Jurkat, Clone E6-1 (cell line): ENCODE results near the gene MS4A5. TPM values are rescaled to one million over a fixed set of nuclear protein-coding genes. Genes with fewer than 3 reads are reported as not detected.
"Not testable (repeated sequence)": the region's sequence is repeated elsewhere in the genome, so short reads cannot be mapped to it uniquely, and the experiment has no call there.

Experiments used
- DNase-seq: peaks from one replicate; pipeline ENCODE4 v3.0.0-alpha.2; 2011; ENCODE audit warnings: low read depth, low spot score
- H3K4me3 ChIP-seq: 2 replicates; pipeline ENCODE4 v1.5.1; 2011; ENCODE audit warnings: mild to moderate bottlenecking, low read length, control low read depth, moderate library complexity
- polyA plus RNA-seq: library from polyadenylated mRNA; unstranded; fragments of >200 nt; gene quantifications from one replicate; pipeline ENCODE4 v1.2.1, GENCODE V29; 2012; ENCODE audit warnings: missing spikeins; ENCODE audit not compliant: insufficient read length, insufficient read depth

The MS4A5 gene
- polyA plus RNA-seq: not detected

DNA sequence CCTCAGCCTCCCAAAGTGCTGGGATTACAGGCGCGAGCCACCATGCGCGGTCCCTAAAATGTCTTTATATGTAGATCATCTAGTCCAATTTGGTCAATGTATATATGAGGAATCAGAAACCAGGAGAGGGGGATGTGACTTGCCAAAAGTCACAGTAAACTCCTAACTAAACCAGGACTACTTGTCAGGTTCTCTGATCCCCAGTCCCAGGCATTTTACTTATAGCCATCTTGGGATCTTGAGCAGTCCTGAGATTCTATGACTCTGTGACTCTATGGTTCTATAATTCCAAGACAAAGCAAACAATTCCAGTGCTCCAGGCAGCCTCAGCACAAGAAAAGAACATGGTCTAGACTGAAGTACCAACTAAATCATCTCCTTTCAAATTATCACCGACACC lies at the start of gene MS4A5:
Gene MS4A5, plus strand, starts transcription at position 301 of the 400 bp plus-strand sequence. CDS start 103 bp downstream, outside the sequence.
- no peak for DNase-seq
- no peak within 1 kb of the TSS for H3K4me3 ChIP-seq

DNA sequence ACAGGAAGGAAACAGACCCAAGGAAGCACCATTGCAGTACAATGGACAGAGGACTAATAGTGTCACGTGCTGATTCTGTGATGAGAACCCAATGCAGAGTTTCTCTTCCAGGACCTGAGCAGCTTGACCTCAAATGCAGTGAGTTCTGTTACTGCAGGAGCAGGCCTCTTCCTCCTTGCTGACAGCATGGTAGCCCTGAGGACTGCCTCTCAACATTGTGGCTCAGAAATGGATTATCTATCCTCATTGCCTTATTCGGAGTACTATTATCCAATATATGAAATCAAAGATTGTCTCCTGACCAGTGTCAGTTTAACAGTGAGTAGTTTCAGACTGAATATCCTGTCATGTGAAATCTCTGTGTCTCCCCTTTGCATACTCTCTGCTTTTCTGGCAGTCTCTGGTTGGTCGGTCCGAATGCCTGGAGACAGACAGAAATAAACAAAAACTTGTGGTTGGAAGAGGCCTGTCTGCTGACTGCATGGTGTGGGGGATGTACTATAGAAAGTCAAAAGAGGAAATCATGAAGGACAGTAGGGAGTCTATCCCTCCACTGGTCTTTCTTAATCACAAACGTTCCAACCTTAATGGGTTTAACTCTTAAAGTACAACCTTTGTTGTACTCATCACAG lies 40.0 kb upstream of the MS4A5 start:
- DNase-seq: no peak
- H3K4me3 ChIP-seq: no peak overlapping the region

GRCh38 chr11:60390419-60390818 lies 39.0 kb upstream of the MS4A5 start:
- DNase-seq: no peak
- no peak overlapping the region for H3K4me3 ChIP-seq

GRCh38 chr11:60392361-60392760 lies 37.0 kb upstream of the MS4A5 start:
- DNase-seq: no peak
- H3K4me3 ChIP-seq: no peak overlapping the region

- no peak for DNase-seq
- H3K4me3 ChIP-seq: no peak overlapping the region
These were observed 36.4 kb upstream of the MS4A5 start for GRCh38 chr11:60393016-60393415.

- H3K4me3 ChIP-seq: no peak overlapping the region
- no peak for DNase-seq
These were observed 34.5 kb upstream of the MS4A5 start for GRCh38 chr11:60394666-60395380.

GRCh38 chr11:60396382-60396781 lies 33.0 kb upstream of the MS4A5 start, which contains the start of gene MS4A14:
Gene MS4A14, plus strand, starts transcription at chr11:60396459. Its CDS starts 120 bp downstream, at chr11:60396579.
- H3K4me3 ChIP-seq: no peak within 1 kb of the TSS
- no peak for DNase-seq

GRCh38 chr11:60396799-60397198 lies 32.6 kb upstream of the MS4A5 start:
- DNase-seq: no peak
- H3K4me3 ChIP-seq: no peak overlapping the region

DNA sequence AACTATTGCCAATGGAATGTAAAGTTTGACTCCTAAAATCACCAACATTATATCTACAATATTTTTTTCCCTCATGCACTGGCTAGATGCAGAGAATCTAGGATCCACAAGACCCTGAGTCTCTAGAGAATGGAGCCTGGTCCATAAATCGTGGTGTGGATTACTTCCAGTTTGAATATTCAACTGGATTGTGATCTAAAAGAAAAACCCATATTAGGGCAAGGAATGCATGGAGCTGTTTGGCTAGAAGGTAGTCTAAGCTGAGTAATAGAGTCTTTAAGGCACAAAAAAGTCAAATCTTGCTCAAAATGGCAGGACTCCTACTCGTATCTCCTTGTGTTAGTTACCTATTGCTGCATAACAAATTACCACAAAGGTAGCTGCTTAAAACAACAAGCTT lies 9.4 kb upstream of the MS4A5 start:
- DNase-seq: no peak
- H3K4me3 ChIP-seq: no peak overlapping the region

DNA sequence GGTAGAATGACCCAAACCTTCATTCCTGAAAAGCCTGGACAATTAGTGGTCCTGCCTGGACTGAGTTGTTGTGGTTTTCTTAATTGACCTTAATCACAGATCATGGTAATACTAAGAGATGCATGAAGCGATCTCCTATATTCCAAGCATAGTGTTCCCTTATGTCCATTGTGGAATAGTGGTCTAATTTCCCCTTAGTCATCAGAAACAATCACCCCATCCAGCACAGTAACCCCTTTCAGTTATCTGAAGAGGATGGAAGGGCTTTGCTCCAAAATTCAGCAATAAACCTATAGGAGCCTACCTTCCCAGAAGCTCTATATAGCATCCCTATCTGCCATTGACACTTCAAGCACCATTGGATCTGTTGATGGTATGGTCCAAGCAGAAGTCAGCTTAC lies 6.8 kb upstream of the MS4A5 start:
- no peak for DNase-seq
- H3K4me3 ChIP-seq: no peak overlapping the region

DNA sequence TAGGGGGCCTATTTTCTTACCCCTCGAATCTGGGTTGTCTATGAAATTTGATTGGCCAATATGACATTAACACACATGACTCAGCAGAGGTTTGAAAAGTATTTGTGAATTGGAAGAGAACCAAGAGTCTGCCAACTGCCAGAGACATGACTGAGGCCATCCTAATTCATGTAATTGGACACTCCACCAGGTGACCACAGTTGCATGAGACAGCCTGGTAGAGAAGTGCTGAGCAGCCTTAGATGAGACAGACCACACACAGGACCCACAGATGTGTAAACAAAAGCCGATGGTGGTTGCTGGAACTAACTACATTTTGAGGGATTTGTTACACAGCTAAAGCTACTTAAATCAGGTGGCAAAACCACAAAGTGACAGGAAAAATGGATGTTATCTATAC lies 855 bp upstream of the MS4A5 start:
- peak; percentile 32 for DNase-seq
- no peak overlapping the region for H3K4me3 ChIP-seq

- DNase-seq: no peak
- H3K4me3 ChIP-seq: no peak overlapping the region
These were observed 1.9 kb downstream of the MS4A5 start for GRCh38 chr11:60431251-60431650.

GRCh38 chr11:60433401-60433800 lies 4.0 kb downstream of the MS4A5 start:
- no peak for DNase-seq
- no peak overlapping the region for H3K4me3 ChIP-seq

DNA sequence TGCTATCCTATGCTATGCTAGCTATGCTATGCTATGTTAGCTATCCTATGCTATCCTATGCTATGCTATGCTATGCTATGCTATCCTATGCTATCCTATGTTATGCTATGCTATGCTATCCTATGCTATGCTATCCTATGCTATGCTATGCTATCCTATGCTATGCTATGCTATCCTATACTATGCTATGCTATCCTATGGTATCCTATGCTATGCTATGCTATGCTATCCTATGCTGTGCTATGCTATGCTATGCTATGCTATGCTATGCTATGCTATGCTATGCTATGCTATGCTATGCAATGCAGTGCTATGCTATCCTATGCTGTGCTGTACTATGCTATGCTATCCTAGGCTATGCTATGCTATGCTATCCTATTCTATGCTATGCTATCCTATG lies 17.7 kb downstream of the MS4A5 start:
- no peak for DNase-seq
- H3K4me3 ChIP-seq: no peak overlapping the region

DNA sequence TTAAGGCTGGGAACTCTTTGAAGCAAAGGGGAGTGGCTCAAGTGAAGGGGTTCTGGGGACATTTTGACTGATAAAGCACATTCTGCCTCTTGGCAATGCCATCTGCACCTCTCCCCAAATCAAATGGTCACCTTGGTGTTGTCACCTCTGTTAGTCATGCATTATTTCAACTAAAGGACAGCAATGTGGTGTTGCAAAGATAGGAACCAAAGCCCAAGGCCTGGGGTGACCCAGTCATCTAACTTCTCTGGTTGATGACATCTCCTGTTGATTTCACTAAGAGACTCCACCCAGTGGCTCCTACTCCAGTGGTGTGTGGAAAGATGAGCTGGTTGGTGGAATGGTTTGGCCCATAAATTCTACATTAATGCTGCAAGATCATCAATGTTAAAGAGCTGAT lies 18.5 kb downstream of the MS4A5 start:
- no peak for DNase-seq
- H3K4me3 ChIP-seq: no peak overlapping the region

GRCh38 chr11:60451185-60451584 lies 21.8 kb downstream of the MS4A5 start:
- H3K4me3 ChIP-seq, DNase-seq: not testable (repeated sequence)

GRCh38 chr11:60454212-60454611 lies 24.8 kb downstream of the MS4A5 start:
- no peak overlapping the region for H3K4me3 ChIP-seq
- DNase-seq: no peak

GRCh38 chr11:60455531-60456042 lies 26.2 kb downstream of the MS4A5 start, which contains the start of gene MS4A1:
Gene MS4A1, plus strand, starts transcription at chr11:60455847. Its CDS starts 6,528 bp downstream, at chr11:60462375.
- no peak within 1 kb of the TSS for H3K4me3 ChIP-seq
- no peak for DNase-seq

- no peak for DNase-seq
- H3K4me3 ChIP-seq: no peak overlapping the region
These were observed 28.2 kb downstream of the MS4A5 start for GRCh38 chr11:60457576-60457975.

GRCh38 chr11:60459345-60459744 lies 30.0 kb downstream of the MS4A5 start:
- no peak overlapping the region for H3K4me3 ChIP-seq
- DNase-seq: no peak
